H9 (cell line): ENCODE results near the gene DOC2B. TPM values are rescaled to one million over a fixed set of nuclear protein-coding genes. Genes with fewer than 3 reads are reported as not detected.

ENCODE experiments used
- DNase-seq: peaks from one replicate; pipeline ENCODE4 v3.0.0-alpha.2; 2017
- H2AFZ ChIP-seq: one replicate; pipeline ENCODE4 v1.6.1; 2013; ENCODE audit warnings: mild to moderate bottlenecking, low read length, control low read depth, moderate library complexity
- H2AK5ac ChIP-seq: 2 replicates; pipeline ENCODE4 v1.6.1; 2013; ENCODE audit warnings: low read length, control low read depth, mixed read lengths; ENCODE audit not compliant: insufficient read length
- H2BK120ac ChIP-seq: one replicate; pipeline ENCODE4 v1.6.1; 2013; ENCODE audit warnings: low read depth, mild to moderate bottlenecking, low read length, control low read depth, inconsistent platforms; ENCODE audit not compliant: poor library complexity, severe bottlenecking
- H2BK12ac ChIP-seq: 2 replicates; pipeline ENCODE4 v1.6.1; 2013; ENCODE audit warnings: low read length, control low read depth, mixed read lengths, low read depth; ENCODE audit not compliant: insufficient read length
- H2BK15ac ChIP-seq: 2 replicates; pipeline ENCODE4 v1.6.1; 2013; ENCODE audit warnings: low read depth, low read length, control low read depth
- H2BK20ac ChIP-seq: one replicate; pipeline ENCODE4 v1.6.1; 2013; ENCODE audit warnings: low read depth, mild to moderate bottlenecking, low read length, control low read depth, inconsistent platforms; ENCODE audit not compliant: poor library complexity, severe bottlenecking
- H2BK5ac ChIP-seq: 2 replicates; pipeline ENCODE4 v1.6.1; 2013; ENCODE audit warnings: low read length, control low read depth, mixed read lengths; ENCODE audit not compliant: insufficient read length
- H3K14ac ChIP-seq: 2 replicates; pipeline ENCODE4 v1.6.1; 2013; ENCODE audit warnings: low read length, control low read depth; ENCODE audit not compliant: insufficient read depth
- H3K18ac ChIP-seq: 2 replicates; pipeline ENCODE4 v1.6.1; 2013; ENCODE audit warnings: low read depth, mild to moderate bottlenecking, mixed read lengths, low read length, control low read depth; ENCODE audit not compliant: insufficient read length
- H3K23ac ChIP-seq: 2 replicates; pipeline ENCODE4 v1.6.1; 2013; ENCODE audit warnings: low read length, control low read depth, mixed read lengths, low read depth; ENCODE audit not compliant: insufficient read length
- H3K23me2 ChIP-seq: 2 replicates; pipeline ENCODE4 v1.6.1; 2013; ENCODE audit warnings: low read depth, mild to moderate bottlenecking, mixed read lengths, low read length, control low read depth; ENCODE audit not compliant: insufficient read length, poor library complexity, severe bottlenecking
- H3K27ac ChIP-seq: 2 replicates; pipeline ENCODE4 v1.5.1; 2013; ENCODE audit warnings: low read length, control low read depth, mixed read lengths, low read depth; ENCODE audit not compliant: insufficient read length
- H3K27me3 ChIP-seq: 2 replicates; pipeline ENCODE4 v1.6.1; 2013; ENCODE audit warnings: low read length, control low read depth, inconsistent platforms; ENCODE audit not compliant: insufficient read depth
- H3K4ac ChIP-seq: 2 replicates; pipeline ENCODE4 v1.6.1; 2013; ENCODE audit warnings: low read depth, mild to moderate bottlenecking, control low read depth, inconsistent platforms, low read length, moderate library complexity
- H3K4me1 ChIP-seq: 2 replicates; pipeline ENCODE4 v1.6.1; 2013; ENCODE audit warnings: low read length, control low read depth, inconsistent platforms; ENCODE audit not compliant: insufficient read depth
- H3K4me2 ChIP-seq: 2 replicates; pipeline ENCODE4 v1.6.1; 2013; ENCODE audit warnings: low read length, control low read depth, mixed read lengths; ENCODE audit not compliant: insufficient read length, insufficient read depth
- H3K56ac ChIP-seq: 2 replicates; pipeline ENCODE4 v1.6.1; 2013; ENCODE audit warnings: low read depth, mild to moderate bottlenecking, mixed read lengths, low read length, control low read depth; ENCODE audit not compliant: insufficient read length
- H3K79me1 ChIP-seq: 2 replicates; pipeline ENCODE4 v1.6.1; 2013; ENCODE audit warnings: low read depth, mild to moderate bottlenecking, moderate library complexity, low read length, control low read depth, inconsistent platforms; ENCODE audit not compliant: insufficient read depth, poor library complexity, severe bottlenecking
- H3K79me2 ChIP-seq: 2 replicates; pipeline ENCODE4 v1.6.1; 2013; ENCODE audit warnings: low read length, control low read depth, inconsistent platforms; ENCODE audit not compliant: insufficient read depth
- H3K9ac ChIP-seq: 2 replicates; pipeline ENCODE4 v1.6.1; 2013; ENCODE audit warnings: low read length, control low read depth, mixed read lengths; ENCODE audit not compliant: insufficient read length; ENCODE audit errors: extremely low read depth
- H3K9me3 ChIP-seq: one replicate; pipeline ENCODE4 v1.6.1; 2013; ENCODE audit warnings: low read depth, low read length, inconsistent platforms; ENCODE audit not compliant: control insufficient read depth
- H3T11ph ChIP-seq: one replicate; pipeline ENCODE4 v1.6.1; 2013; ENCODE audit warnings: mild to moderate bottlenecking, low read length, control low read depth, inconsistent platforms
- H4K20me1 ChIP-seq: one replicate; pipeline ENCODE4 v1.6.1; 2013; ENCODE audit not compliant: control insufficient read depth, insufficient read length, insufficient read depth
- H4K5ac ChIP-seq: 2 replicates; pipeline ENCODE4 v1.6.1; 2013; ENCODE audit warnings: low read depth, mild to moderate bottlenecking, mixed read lengths, low read length, control low read depth; ENCODE audit not compliant: insufficient read length
- H4K8ac ChIP-seq: replicated peaks from 2 replicates; pipeline ENCODE4 v1.6.1; 2013; ENCODE audit warnings: low read length, control low read depth, mixed read lengths, low read depth; ENCODE audit not compliant: insufficient read length
- H4K91ac ChIP-seq: 2 replicates; pipeline ENCODE4 v1.6.1; 2013; ENCODE audit warnings: low read depth, mild to moderate bottlenecking, moderate library complexity, mixed read lengths, low read length, control low read depth; ENCODE audit not compliant: insufficient read length
- H3K27ac Mint-ChIP-seq, 3 experiments: 2 replicates in 2 of 3; 3 replicates in 1 of 3; pipeline ENCODE4 v1.8.0; 2020 to 2021; ENCODE audit warnings: mixed read lengths in 3 of 3, mild to moderate bottlenecking in 1 of 3, moderate library complexity in 1 of 3
- H3K27me3 Mint-ChIP-seq: 2 replicates; pipeline ENCODE4 v1.8.0; 2021; ENCODE audit warnings: low read depth, mild to moderate bottlenecking, moderate library complexity, mixed read lengths
- H3K36me3 Mint-ChIP-seq, 3 experiments: 2 replicates in 2 of 3; 3 replicates in 1 of 3; pipeline ENCODE4 v1.8.0; 2020 to 2021; ENCODE audit warnings: low read depth in 3 of 3, mixed read lengths in 3 of 3; ENCODE audit not compliant: insufficient read depth in 1 of 3
- H3K4me1 Mint-ChIP-seq, 2 experiments: 2 replicates each; pipeline ENCODE4 v1.8.0; 2020; ENCODE audit warnings: mixed read lengths in 2 of 2
- H3K4me3 Mint-ChIP-seq, 2 experiments: 2 replicates in 1 of 2; 3 replicates in 1 of 2; pipeline ENCODE4 v1.8.0; 2020 to 2021; ENCODE audit warnings: mild to moderate bottlenecking in 2 of 2, mixed read lengths in 2 of 2, moderate library complexity in 1 of 2
- H3K9me3 Mint-ChIP-seq, 2 experiments: 2 replicates in 1 of 2; 3 replicates in 1 of 2; pipeline ENCODE4 v1.8.0; 2020; ENCODE audit warnings: mild to moderate bottlenecking in 2 of 2, mixed read lengths in 2 of 2, moderate library complexity in 1 of 2
- CTCF ChIP-seq: fragments of 200-600 bp; sonication (generic); conservative IDR thresholded peaks from 3 replicates; pipeline ENCODE4 v1.8.0; 2021; ENCODE audit warnings: antibody characterized with exemption, mild to moderate bottlenecking
- WGBS: extraction: QIAGEN DNeasy Blood & Tissue Kit; methylation state at CpG from one replicate; pipeline ENCODE4 v1.1.7; 2013; ENCODE audit warnings: missing lambda C conversion rate, low lambda C conversion rate, mixed read lengths; ENCODE audit not compliant: insufficient read length; ENCODE audit errors: extremely low coverage; 5-methylcytosine and 5-hydroxymethylcytosine counted together
- total RNA-seq: library from RNA; stranded (reverse); gene quantifications from 2 replicates; pipeline ENCODE4 v1.2.1, GENCODE V29; 2021

DOC2B gene
- total RNA-seq, 1 experiment from 2014 or later, result 2.1 TPM

- Histone ChIP-seq H3K9ac (no peak overlapping the region), H3K23me2 (no peaks in the 10 kb centered on the region), H3K4me1 (no peaks in the 10 kb centered on the region), H2AK5ac (no peak overlapping the region), H3K18ac (no peak overlapping the region), H2AFZ (no peak overlapping the region), H4K20me1 (no peaks in the 10 kb centered on the region), H2BK120ac (no peak overlapping the region), H4K91ac (no peak overlapping the region), H4K5ac (no peak overlapping the region), H3K9me3 (no peaks in the 10 kb centered on the region), H3K14ac (no peak overlapping the region), H3K27me3 (no peaks in the 10 kb centered on the region), H3K4ac (no peak overlapping the region), H3K79me1 (no peaks in the 10 kb centered on the region), H2BK12ac (no peak overlapping the region), H3K27ac (no peak overlapping the region), H2BK20ac (no peak overlapping the region), H2BK15ac (no peak overlapping the region), H3K56ac (no peak overlapping the region), H3K79me2 (no peaks in the 10 kb centered on the region), H2BK5ac (no peak overlapping the region), H3T11ph (no peak overlapping the region), H4K8ac (no peak overlapping the region), H3K23ac (no peak overlapping the region), H3K4me2 (no peak overlapping the region)
- Mint-ChIP-seq H3K9me3 (peaks cover 7 to 15% of the 10 kb centered on the region in 2 experiments; a peak in 3 of 5 replicates), H3K4me1 (peaks cover 9 to 23% of the 10 kb centered on the region in 2 experiments; a peak in 3 of 4 replicates), H3K27ac (no peak overlapping the region), H3K4me3 (no peak overlapping the region), H3K27me3 (peaks cover 6% of the 10 kb centered on the region), H3K36me3 (peaks cover 0 to 8% (median 5%) of the 10 kb centered on the region in 3 experiments; a peak in 6 of 7 replicates)
- DNase-seq, result no peak
- no CpG with 5 or more reads among the region's 10 CpGs for WGBS
- TF ChIP-seq CTCF, result no peak
Observed at GRCh38 chr17:205148-205669, 23.8 kb upstream of the DOC2B start.
